ENCODE results near the gene BAD.
A peak's percentile ranks its signal among the peaks of the same experiment; 100 is the strongest.
"Not testable (repeated sequence)": the region's sequence is repeated elsewhere in the genome, so short reads cannot be mapped to it uniquely, and the experiment has no call there.

Gene BAD

DNA sequence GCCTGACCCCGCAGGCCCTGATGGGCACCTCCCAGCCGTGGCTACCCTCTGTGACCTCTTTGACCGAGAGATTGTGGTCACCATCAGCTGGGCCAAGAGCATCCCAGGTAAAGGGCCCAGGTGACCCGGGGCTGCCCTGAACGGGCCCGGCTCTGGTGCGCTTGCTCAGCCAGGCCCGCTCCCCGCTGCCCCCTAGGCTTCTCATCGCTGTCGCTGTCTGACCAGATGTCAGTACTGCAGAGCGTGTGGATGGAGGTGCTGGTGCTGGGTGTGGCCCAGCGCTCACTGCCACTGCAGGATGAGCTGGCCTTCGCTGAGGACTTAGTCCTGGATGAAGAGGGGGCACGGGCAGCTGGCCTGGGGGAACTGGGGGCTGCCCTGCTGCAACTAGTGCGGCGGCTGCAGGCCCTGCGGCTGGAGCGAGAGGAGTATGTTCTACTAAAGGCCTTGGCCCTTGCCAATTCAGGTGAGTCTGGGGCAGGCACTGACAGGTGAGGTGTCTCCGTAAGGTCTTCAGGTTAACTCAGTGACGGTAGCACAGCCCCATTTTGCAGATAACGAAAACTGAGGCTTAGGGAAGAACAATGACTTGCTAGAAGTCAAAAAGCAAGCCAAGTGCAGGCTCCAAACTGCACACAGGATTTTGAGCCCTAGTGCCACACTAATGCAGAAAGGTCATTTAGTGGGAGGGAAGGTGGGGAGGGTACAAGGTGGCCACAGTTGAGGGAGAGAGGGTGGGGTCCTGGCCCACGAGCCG is 30.5 kb upstream of the BAD start:
- DNase-seq = no peak

DNA sequence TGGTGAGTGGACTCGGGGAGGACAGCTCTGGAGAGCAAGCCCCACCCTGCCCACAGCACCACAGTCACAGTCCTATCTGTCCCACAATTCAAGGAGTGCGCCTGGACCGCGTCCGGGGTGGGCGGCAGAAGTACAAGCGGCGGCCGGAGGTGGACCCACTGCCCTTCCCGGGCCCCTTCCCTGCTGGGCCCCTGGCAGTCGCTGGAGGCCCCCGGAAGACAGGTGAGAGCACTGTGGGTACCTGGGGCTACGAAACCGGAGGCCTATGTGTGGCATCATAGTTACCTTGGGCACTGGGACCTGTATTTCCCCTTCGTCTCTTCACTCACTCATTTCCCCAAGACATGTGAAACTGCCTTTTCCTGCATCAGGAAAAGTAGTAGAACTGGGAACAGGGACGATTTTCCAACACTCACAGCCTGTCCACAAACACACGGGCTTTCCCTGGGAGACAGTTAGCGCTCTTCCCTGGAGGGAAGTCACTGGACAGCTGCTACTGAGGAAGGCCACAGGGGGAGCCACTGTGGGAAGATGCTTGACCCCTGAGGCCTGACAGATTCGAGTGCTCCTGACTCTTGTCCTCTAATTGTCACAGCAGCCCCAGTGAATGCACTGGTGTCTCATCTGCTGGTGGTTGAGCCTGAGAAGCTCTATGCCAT is 29.8 kb upstream of the BAD start:
- DNase-seq = no peak

DNA sequence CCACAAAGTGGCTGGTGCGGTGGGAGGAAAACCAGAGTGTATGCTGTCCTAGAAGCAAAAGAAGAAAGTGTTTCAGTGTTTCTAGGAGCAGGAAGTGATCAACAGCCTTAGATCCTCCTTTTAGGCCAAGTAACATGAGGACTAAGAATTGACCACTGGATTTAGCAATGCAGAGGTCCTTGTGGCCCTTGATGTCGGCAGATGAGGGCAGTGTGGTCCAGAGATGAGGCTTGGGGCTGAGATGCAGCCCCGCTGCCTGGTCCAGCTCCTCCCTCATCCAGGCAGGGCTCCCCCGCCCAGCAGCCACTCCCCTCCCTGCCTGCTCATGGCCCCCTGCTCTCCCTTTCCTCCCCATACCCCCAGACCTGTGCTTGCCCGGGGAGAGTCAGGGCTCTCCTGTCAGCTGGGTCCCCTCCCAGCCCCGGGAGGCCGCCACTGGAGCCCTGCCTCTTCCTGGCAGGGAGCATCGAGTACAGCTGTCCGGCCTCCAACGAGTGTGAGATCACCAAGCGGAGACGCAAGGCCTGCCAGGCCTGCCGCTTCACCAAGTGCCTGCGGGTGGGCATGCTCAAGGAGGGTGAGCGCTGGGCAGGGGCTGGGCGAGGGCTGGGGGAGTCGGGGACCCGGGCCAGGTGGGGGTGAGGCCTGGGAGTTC is 29.2 kb upstream of the BAD start:
- DNase-seq = no peak

DNA sequence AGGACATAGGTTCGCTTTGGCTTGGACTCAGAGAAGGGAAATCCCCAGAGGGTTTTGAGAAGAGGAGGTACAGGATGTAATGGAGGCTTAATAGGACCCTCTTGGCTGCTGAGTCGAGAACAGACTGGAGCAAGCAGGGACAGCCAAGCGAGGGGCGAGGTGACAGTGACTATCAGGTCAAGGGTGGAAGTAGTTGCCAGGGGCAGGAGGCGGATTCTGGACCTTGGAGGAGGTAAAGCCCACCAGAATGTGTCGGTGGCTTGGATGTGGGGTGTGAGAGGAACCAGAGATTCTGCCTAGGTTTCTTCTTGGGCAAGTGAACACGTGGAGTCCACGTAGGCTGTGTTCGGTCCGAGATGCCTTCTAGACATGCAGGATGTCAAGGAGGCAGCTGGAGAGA is 28.5 kb upstream of the BAD start:
- DNase-seq = no peak

DNA sequence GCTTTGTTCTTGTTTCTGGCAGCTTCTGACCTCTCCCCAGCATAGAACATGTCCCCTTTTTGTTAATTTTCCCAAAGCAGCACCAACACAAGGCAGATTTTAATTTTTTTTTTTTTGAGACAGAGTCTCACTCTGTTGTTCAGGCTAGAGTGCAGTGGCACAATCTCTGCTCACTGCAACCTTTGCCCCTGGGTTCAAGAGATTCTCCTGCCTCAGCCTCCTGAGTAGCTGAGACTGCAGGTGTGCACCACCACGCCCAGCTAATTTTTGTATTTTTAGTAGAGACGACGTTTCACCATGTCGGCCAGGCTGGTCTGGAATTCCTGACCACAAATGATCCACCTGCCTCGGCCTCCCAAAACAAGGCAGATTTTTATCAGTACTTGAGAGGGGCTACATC is 23.3 kb upstream of the BAD start:
- not testable (repeated sequence) for DNase-seq

DNA sequence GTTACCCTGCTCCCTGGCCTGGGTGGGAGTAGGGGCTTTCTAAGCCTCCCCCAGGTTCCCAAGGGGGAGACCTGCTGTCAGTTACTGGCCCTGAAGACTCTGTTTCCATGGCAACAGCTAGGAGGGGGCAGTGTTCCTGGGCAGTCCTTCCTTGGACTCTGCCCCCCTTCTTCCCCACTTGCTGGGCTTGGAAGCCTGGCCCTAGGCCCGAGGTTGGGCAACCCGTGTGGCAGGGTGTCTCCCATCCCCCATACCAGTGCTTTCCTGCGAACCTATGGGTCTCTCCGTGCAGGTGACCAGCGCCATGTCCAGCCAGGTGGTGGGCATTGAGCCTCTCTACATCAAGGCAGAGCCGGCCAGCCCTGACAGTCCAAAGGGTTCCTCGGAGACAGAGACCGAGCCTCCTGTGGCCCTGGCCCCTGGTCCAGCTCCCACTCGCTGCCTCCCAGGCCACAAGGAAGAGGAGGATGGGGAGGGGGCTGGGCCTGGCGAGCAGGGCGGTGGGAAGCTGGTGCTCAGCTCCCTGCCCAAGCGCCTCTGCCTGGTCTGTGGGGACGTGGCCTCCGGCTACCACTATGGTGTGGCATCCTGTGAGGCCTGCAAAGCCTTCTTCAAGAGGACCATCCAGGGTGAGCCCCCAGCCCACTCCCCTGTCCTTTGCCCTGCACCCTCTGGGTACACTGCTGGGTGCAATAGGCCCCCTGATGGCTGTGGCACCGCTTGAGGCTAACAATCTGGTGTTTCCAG is 22.6 kb upstream of the BAD start:
- no peak for DNase-seq

DNA sequence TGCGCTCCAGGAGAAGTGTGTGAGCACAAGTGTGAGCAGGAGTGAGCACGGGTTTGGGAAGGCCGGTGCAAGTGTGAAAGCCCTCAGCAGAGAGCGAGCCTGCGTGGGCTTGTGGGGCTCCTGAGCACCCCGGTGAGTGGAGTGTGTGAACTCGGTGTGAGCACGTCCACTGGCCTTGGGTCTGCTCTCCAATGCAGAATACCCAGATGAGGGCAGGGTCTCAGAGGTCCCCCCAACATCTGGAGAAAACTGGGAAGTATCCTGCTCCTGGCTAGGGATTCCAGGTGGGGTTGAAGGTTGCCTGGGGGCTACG is 22.1 kb upstream of the BAD start:
- no peak for DNase-seq

DNA sequence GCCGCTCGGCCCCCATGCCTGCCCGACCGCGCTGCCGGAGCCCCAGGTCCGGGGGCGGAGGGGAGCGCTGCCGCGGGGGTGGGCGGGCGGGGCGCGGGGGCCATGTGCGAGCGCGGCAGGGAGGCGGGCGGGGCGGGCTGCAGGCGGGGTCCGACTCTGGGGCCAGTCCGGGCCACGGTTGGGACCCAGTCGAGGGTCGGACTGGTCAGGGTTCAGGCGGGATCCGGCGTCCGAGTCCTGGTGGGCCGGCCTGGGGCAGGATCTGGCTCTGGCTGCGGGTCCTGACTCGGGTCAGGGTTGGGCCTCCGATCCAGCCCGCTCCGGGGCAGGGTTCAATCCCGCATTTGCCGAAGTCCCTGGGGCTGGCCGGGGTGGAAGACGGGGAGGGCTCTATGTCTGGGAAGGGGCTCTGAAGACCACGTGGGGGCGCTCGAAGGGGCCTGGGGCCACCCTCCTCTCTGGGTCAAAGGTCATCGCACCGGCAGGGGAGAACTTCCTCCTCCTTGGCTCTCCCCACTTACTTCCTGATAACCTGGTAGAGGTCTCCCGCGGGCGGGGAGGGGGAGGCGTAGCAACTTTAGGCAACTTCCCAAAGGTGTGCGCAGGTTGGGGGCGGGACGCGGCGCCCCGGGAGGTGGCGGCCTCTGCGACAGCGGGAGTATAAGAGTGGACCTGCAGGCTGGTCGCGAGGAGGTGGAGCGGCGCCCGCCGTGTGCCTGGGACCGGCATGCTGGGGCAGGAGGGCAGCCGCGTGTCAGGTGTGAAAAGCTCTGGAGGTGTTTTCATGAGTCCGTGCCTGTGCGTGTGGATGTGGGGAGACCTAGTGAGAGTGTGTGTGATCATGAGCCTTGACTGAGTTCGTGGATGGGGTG is 21.5 kb upstream of the BAD start:
- no peak for DNase-seq

DNA sequence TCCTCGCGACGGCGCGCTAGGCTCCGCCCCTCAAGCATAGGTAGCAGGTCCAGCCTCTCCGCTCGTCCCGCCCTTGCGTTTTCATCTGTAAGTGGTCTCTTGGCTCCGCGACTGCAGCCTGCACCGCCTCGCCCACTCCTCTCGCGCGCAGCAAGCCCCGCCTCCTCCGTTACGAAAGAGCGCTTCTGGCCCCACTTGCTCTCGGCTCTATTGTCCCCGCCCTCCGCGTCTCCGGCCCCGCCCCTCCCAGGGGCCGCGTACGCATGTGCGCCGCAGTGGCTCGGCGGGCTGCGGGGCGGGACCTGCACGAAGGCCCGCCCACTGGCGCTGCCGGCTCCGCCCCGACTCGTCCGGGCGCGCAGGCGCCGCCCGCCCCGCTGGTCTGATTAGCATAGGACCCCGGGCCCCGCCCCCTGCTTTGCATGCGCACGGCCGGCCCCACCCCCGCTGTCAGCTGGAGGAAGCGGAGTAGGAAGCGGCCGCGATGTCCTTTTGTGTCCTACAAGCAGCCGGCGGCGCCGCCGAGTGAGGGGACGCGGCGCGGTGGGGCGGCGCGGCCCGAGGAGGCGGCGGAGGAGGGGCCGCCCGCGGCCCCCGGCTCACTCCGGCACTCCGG is 20.7 kb upstream of the BAD start, which contains the start of gene ESRRA:
ESRRA (plus strand) TSS at position 450 of the 616 bp plus-strand sequence. CDS start 1,656 bp downstream, outside the sequence.
- DNase-seq = peak; percentile 99

DNA sequence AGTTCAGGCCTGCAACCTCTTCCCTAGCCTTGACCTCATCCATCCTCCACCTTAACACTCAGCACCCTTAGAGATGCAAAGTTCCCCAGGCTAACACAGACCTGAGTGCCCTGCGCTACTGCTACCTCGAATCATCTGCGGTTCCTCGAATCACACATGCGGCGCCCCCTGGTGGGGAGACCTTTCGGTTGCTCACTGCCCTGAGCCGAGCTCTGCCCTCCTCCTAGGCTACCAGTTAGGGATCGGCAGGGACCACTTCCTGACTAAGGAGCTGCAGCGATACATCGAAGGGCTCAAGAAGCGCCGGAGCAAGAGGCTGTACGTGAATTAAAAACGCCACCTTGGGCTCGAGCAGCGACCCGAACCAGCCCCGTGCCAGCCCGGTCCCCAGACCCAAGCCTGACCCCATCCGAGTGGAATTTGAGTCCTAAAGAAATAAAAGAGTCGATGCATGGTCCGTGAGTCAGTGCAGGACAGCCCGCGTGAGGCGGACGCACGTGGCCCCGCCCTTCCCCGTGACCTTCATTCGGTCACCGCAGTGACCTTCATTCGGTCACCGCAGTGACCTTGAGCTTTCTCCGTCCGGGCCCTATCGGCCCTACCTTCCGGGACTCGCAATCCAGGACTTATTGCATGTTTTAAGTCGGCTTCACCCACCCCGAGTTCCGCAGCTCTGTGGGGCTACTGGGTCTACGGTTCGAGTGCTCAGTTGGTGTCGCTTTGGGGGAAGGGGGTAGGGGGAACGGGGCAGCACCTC is 20.0 kb upstream of the BAD start:
- DNase-seq = peak; percentile 84

DNA sequence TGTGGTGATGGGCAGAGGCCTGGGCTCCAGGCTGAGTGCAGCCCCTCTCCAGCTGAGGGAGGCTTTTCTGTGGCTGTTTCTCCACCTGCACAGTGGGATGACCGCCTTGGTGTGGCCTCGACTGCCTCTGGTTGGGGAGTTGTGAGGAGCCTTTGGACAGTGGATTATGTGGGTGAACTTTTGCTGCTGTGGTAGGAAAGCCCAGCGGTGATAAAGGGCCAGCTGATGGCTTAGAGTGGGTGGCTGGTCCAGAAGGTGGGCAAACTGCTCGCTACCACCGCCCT is 19.5 kb upstream of the BAD start:
- no peak for DNase-seq

DNA sequence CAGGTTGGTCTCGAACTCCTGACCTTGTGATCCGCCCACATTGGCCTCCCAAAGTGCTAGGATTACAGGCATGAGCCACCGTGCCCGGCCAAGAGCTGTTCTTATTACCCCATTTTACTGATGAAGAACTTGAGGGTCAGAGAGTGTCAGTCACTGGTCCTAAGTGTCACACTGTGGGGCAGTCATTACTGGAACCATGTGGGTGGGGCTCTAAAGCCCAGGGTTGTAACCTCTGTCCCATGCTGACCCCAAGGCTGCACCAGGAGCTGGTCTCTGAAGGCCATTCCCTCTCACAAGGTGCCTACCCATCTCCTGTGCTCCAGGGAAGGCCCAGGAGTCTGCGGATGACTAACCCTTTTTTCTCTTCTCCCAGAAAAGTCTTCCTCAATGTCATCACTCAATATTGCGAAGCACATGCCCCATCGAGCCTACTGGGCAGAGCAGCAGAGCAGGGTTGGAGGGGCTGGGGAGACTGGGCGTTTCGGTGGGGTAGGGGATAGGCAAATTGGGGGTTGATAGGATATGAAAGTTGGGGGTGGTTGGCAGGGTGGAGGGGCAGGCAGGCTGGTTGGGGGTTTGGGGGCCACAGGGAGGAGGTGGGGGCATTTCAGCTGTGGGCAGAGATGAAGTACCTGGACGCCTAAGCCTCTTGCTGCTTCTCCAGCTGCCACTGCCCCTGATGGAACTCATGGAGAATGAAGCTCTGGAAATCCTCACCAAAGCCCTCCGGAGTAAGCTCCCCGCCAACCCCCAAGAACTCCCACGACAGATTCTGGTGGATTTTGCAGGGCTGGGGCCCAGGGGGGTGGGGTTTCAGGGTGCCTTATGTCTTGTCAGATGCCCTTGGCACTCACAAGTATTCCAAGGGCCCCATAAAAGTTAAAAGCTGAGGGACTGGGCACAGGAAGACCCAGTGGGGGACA is 18.9 kb upstream of the BAD start:
- DNase-seq = no peak

DNA sequence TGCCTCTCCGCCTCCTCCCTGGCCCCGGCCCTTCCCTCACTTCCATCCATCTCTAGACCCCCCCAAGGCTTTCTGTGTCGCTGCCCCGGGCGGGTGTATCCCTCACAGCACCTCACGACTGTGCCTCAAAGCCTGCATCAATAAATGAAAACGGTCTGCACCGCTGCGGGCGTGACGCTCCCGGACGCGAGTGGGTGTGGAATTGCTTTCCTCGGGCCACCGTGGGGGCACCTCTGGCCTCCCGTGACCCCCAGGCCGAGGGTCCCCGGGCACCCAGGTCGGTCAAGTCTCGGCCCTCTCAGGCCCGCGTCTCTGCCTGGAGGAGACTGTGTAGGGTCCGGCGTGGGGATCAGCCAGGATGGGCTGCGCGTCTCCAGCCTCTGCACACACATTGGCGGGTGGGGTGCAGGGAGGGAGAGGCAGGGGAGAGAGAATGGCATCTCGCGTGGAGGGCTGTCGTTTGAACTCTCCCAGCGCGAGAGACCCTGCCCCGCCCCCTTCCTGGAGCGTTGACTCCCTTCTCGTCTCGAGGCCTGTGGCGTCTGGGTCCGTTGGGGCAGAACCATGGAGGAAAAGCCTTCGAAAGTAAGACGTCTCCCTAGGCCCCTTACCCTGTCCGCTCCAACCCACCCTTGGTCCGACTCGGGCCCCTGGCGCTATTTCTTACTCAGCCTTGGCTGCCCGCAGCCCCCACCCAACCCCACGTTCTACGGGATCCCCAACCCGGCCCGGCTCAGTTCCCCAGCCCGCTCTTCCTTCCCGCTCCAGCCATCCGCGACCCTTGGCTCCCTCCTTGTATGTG is 15.6 kb upstream of the BAD start, which contains the start of gene CATSPERZ:
CATSPERZ (plus strand) TSS at position 512 of the 802 bp plus-strand sequence; CDS start at position 565, 53 bp downstream.
- DNase-seq = no peak

DNA sequence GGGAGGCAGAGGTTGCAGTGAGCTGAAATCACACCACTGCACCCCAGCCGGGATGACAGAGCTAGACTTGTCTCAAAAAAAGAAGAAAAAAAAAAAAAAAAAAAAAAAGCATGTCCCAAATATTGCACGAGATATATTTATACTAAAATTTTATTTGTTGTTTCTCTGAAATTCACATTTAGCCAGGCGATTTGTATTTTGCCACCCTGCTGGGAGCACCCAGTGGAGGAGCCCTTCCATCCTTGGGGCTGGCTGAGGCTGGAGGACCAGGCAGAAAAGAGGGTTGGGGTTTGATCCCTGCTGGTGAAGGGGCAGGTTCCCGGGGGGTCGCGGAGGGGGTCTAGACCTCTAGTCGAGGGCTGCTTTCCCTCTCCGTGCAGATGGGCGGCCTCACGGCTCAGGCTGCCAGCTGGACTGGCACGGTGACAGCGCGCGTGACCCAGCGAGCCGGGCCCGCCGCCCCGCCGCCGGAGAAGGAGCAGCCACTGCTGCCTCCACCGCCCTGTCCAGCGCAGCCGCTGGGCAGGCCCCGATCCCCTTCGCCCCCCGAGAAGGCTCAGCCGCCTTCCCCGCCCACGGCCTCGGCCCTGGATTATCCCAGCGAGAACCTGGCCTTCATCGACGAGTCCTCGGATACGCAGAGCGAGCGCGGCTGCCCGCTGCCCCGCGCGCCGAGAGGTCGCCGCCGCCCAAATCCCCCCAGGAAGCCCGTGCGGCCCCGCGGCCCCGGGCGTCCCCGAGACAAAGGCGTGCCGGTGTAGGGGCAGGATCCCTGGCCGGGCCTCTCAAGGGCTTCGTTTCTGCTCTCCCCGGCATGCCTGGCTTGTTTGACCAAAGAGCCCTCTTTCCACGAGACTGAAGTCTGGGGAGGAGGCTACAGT is 14.7 kb upstream of the BAD start:
- DNase-seq = no peak

DNA sequence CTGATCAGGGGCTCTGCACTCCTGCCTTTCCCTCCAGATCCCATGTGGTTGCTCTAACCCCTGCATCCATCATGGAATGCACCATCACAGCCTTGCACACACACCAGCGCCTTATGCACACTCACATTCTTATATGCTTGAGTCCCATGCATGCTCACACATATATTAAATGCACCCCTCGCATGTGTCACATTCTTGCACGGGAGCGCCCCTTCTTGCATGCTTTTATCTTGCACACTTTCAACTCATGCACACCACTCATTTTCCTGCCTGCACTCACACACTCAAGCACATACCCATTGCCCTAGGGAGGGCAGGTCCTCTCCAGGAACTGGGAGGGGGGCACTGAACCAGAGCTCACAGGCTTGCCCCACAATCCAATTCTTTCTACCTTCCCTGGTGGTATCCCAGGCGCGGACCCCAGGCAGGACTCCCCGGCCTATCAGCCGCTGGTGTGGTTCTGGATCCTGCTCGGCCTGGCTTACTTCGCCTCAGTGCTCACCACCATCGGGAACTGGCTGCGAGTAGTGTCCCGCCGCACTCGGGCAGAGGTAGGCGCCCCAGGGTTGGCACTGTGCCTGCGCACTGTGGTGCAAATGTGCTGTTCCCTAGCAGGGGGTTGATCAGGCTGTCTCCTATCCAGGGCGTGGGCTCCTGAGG is 13.4 kb upstream of the BAD start:
- no peak for DNase-seq

DNA sequence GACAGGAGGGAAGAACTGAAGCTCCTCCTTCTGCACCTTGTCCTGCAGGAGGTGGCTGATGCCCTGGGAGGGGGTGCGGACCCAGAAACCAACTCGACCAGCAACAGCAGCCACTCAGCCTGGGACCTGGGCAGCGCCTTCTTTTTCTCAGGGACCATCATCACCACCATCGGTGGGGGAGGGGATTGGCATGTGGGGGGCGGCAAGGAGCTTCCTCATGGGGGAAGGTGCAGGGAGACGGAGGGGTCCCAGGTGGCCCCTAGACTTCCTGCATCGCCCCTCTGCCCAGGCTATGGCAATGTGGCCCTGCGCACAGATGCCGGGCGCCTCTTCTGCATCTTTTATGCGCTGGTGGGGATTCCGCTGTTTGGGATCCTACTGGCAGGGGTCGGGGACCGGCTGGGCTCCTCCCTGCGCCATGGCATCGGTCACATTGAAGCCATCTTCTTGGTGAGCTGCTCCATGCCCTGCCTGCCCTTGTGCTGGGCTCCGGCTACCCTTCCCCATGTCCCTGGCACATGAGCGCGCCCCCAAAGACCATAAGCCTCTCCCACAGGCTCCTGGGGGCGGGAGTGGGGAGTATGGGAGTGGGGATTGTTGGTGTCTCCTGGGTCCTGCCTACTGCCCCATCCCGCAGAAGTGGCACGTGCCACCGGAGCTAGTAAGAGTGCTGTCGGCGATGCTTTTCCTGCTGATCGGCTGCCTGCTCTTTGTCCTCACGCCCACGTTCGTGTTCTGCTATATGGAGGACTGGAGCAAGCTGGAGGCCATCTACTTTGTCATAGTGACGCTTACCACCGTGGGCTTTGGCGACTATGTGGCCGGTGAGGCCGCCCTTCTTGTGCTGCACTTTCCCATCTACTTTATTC is 12.6 kb upstream of the BAD start:
- DNase-seq = no peak

DNA sequence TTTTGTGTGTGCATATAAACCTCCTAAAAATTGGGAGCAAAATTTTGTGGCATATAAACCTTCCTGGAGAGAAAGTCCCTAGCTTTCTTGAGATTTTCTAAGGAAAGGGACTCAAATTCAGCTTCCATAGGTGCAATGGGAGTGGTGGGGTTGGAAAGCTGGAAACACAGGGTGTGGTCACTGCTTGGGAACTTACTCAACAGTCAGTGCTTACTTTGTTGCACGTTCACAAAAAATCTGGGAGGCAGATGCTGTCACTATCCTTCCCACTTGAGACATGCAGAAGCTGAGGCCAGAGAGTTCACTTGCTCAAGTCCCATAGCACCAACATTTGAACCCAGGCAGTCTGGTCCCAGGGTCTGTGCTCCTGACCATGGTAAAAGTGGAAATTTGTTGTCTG is 11.8 kb upstream of the BAD start:
- DNase-seq = no peak

Data from NCI-H1048 (cell line).